ENCODE data around the gene DCST2. TPM values are rescaled to one million over a fixed set of nuclear protein-coding genes. Genes with fewer than 3 reads are reported as not detected.
A peak's percentile ranks its signal among the peaks of the same experiment; 100 is the strongest.

The DCST2 gene
- polyA plus RNA-seq, 6 donors from 2014 or later, result not detected

DNA sequence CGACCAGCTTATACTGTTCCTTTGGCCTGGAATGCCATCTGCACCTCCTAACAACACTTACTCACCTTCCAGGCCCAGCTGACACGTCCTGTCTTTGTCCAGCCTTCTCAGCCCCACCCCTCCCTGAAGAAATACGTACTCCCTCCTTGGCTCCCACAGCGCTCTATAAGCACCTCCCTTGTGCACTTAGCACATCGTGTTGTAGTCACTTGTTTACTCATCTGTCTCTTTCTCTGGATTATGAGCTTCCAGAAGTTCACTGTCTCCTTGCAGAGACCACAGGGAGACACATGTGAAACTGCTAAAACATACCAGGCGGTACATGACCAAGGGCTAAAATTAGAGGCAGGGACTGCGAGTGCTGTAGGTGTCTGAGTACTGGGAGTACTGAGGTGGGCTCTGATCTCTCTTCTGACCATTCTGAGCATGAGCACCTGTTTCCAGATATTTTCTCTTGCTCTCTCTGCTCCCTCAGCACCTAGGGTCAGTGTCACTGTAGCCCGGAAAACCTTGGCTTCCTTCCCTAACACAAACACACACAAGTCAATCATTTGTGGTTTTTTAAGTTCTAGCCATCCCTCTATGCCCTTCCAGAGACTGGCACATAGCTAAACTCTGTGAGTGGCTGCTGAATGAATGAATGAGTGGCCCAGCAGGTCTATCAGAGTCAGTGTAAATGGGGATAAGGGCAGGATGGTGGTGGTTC, 5.2 kb upstream of the DCST2 start:
- no peaks in the 10 kb centered on the region for H3K36me3 Mint-ChIP-seq
- no peaks in the 10 kb centered on the region for H3K9me3 Mint-ChIP-seq
- H3K4me1 Mint-ChIP-seq, result no peaks in the 10 kb centered on the region
- H3K27me3 Mint-ChIP-seq, result peaks cover 9 to 28% (median 19%) of the 10 kb centered on the region in 3 donors
- H3K4me3 Mint-ChIP-seq, result no peak overlapping the region
- DNase-seq, result no peak
- no peak for ATAC-seq (ENCODE audit: low read depth in 2 of 2)
- H3K27ac Mint-ChIP-seq, result peak overlapping the region in 1 of 6 donors; percentile 62

DNA sequence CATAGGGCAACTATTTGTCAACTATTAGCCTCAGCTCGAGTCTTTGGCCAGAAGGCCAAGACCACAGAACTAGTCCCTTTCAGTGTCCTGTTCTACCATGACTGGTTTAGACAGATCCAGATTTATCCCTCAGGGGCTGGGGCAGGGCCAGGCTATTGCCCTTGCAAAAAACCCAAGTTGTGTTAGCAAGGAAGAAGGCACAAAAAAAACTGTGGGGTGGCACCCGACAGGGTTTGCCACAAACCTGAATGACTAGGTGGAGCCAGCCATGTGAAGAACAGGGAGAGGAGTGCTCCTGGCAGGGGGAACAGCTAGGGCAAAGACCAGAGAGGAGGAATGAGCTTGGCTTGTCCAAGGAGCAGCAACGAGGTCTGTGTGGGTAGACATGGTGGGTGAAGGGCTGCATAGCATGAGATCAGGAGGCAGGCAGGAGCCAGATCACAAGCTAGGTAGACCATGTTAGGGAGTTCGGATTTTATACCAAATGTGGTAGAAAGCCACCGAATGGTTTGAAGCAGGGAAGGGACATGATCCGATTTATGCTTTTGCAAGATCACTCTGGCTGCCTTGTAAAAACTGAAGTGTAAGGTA, 4.4 kb upstream of the DCST2 start:
- peak overlapping the region in 1 of 6 donors; percentile 65 for H3K27ac Mint-ChIP-seq
- DNase-seq, result no peak
- H3K36me3 Mint-ChIP-seq, result no peaks in the 10 kb centered on the region
- no peak for ATAC-seq (ENCODE audit: low read depth in 2 of 2)
- H3K9me3 Mint-ChIP-seq, result no peaks in the 10 kb centered on the region
- H3K27me3 Mint-ChIP-seq, result peaks cover 9 to 28% (median 19%) of the 10 kb centered on the region in 3 donors
- H3K4me1 Mint-ChIP-seq, result no peaks in the 10 kb centered on the region
- no peak overlapping the region for H3K4me3 Mint-ChIP-seq

DNA sequence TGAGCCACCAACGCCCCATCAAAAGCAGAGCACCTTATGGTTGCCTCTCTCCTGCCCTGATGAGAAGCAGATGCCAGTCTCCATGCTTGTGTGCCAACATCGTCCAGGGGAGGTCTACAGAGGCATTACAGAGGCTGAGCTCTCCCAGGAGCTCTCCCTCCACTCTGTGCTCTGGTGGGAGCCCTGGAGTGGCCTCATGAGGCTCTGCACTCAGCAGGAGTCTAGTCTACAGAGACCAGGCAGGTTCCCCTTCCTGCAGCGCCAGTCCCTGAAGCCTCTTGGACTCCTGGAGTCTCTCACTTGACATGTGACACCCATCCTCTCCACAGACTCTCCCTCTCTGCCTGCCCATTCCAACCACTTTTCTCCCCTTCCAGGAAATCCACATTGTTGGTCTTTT, 3.5 kb upstream of the DCST2 start:
- Mint-ChIP-seq H3K4me3 (peak overlapping the region in 1 of 8 donors; percentile 52), H3K4me1 (no peaks in the 10 kb centered on the region), H3K27me3 (peaks cover 9 to 28% (median 14%) of the 10 kb centered on the region in 3 donors)

DNA sequence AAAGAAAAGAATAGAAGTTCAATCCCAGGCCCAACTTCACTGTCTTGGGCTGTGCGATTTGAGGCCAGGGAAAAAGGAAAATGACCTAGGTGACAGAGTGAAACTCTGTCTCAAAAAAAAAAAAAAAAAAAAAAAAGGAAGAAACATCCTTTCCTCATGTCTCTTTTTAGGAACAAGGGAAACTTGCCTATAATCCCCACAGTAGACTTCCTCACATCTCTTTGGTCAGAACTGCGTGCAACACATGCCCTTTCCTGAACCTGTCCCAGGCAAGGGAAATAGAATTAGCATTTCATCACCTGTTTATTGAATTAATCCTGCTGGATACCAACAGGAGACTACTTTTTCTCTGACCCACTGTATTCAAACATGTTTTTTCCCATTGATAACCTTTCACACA, 2.4 kb upstream of the DCST2 start:
- Mint-ChIP-seq H3K4me1 (no peaks in the 10 kb centered on the region), H3K27ac (no peak overlapping the region), H3K4me3 (no peak overlapping the region), H3K9me3 (no peaks in the 10 kb centered on the region), H3K27me3 (peaks cover 9 to 28% (median 14%) of the 10 kb centered on the region in 3 donors), H3K36me3 (no peaks in the 10 kb centered on the region)
- ATAC-seq (ENCODE audit: low read depth in 2 of 2) (no peak), DNase-seq (no peak)

More for the DNA sequence above, 3.5 kb upstream of the DCST2 start:
- no peaks in the 10 kb centered on the region for H3K9me3 Mint-ChIP-seq
- no peaks in the 10 kb centered on the region for H3K36me3 Mint-ChIP-seq
- ATAC-seq (ENCODE audit: low read depth in 2 of 2), result no peak
- no peak for DNase-seq
- H3K27ac Mint-ChIP-seq, result peak overlapping the region in 1 of 6 donors; percentile 62

DNA sequence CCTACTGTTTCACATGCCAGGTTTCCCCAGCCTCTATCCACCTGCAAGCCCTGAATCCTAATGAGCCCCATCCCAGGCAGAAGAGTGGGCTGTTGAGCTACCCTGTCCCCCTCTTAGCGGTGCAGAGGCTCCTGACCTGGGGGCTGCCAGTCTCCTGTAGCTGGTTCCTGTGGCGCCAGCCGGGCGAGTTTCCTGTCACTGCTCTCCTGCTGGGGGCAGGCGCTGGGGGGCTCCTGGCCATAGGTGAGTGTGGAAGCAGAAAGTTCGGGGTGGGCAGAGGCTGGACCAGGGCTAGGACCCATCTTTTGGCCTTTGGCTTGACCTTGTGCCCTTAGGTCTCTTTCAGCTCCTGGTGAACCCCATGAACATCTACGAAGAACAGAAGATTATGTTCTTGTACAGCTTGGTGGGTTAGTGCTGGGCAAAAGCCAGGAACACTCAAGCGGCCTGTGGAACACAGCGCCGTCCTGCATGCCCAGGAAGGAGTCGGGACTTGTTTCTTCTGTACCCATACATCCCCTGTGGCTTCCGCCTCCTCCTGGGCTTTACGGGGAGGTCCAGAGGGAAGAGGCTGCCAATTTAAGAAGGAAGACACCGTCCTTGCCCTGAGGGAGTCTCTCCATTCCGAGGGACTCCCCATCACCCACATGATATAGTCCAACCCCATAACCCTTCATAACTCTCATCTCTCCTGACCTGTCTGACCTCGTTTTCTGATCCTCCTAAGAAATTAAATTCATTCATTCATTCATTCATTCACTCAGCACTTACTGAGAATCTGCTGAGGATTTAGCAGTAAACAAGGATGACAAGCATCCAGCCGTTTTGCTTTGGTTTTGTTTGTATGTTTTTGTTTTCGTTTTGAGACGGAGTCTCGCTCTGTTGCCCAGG, 982 bp upstream of the DCST2 start:
- Mint-ChIP-seq H3K4me3 (no peak overlapping the region), H3K27ac (peak overlapping the region in 1 of 6 donors; percentile 50), H3K9me3 (no peaks in the 10 kb centered on the region), H3K36me3 (no peaks in the 10 kb centered on the region), H3K4me1 (no peaks in the 10 kb centered on the region), H3K27me3 (peaks cover 9 to 28% (median 13%) of the 10 kb centered on the region in 3 donors)
- ATAC-seq (ENCODE audit: low read depth in 2 of 2) (no peak), DNase-seq (no peak)

DNA sequence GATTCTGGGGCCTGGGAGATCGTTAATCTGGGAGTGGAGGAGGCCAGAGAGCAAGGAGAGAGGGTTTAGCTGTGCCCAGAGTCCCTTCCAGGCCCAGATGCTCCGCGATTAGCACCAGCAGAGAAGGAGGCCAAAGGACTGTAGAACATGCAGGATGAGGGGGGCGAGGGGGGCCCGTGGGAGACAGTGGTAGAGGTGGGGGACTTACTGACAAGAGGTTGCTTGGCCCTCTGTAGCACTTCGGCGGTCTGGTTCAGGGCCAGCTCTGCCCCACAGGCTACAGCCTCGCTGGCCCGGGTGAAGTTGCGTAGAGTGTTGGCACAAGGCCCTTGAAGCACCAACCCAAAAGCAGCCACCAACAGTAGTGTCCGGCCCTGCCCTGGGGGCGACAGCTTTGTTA, 695 bp downstream of the DCST2 start:
- ATAC-seq (ENCODE audit: low read depth in 2 of 2), result no peak

DNA sequence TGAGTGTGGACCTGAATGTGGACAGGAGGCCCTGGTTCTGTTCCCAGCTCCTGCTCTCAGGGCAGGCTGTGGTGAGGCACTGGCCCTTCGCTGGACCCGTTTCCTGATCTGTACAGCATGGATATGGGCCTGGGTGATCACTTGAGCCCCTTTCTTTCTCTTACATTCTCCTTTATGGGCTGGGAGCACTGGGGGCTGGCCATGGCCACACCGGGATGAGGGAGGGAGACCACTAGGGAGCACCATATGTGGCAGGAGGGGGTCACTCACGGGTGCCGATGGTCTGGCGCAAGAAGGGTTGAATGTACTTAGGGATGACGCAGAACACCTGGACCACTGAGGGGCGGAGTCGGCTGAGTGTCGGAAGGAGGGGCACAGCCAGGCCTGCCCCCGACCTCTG, 2.7 kb downstream of the DCST2 start:
- ATAC-seq (ENCODE audit: low read depth in 2 of 2) (no peak), DNase-seq (no peak)
- no peak overlapping the region for H3K4me3 Mint-ChIP-seq
- no peaks in the 10 kb centered on the region for H3K4me1 Mint-ChIP-seq
- no peaks in the 10 kb centered on the region for H3K36me3 Mint-ChIP-seq
- no peaks in the 10 kb centered on the region for H3K9me3 Mint-ChIP-seq
- H3K27me3 Mint-ChIP-seq, result peaks cover 0 to 10% (median 0%) of the 10 kb centered on the region in 3 donors
- no peak overlapping the region for H3K27ac Mint-ChIP-seq

More for the DNA sequence above, 695 bp downstream of the DCST2 start:
- Mint-ChIP-seq H3K27me3 (peaks cover 0 to 12% (median under 1%) of the 10 kb centered on the region in 3 donors), H3K27ac (peak overlapping the region in 1 of 6 donors; percentile 60), H3K4me3 (no peak overlapping the region), H3K4me1 (no peaks in the 10 kb centered on the region), H3K36me3 (no peaks in the 10 kb centered on the region), H3K9me3 (no peaks in the 10 kb centered on the region)
- no peak for DNase-seq

DNA sequence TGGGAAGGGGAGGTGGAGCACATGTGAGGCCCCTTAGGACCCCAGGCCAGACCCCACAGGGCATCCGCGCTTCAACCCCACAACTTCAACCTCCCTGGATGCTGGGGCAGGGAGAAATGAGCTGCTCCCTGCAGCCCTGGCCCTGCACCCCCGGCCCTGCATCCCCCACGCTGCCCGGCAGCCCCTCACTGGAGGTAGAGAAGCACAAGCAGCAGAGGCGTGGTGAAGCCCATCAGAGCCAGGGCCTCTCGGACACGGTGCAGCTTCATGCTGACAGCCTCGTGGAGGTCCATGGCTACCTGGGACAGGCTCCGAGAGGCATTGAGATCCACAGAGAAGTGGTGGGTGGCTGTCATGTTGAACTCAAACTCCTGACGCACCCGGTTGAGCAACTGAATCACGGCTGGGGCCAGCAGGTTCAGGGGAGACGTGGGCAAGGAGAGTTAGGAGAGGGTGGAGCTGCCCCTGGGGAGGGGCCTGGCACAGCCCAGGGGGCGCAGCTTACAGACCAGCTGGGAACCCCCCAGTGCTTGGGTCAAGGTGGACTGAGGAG, 3.3 kb downstream of the DCST2 start:
- Mint-ChIP-seq H3K4me3 (no peak overlapping the region), H3K9me3 (no peaks in the 10 kb centered on the region), H3K4me1 (no peaks in the 10 kb centered on the region), H3K27ac (no peak overlapping the region), H3K36me3 (no peaks in the 10 kb centered on the region), H3K27me3 (peaks cover 0 to 10% (median 0%) of the 10 kb centered on the region in 3 donors)
- DNase-seq (no peak), ATAC-seq (ENCODE audit: low read depth in 2 of 2) (no peak)

DNA sequence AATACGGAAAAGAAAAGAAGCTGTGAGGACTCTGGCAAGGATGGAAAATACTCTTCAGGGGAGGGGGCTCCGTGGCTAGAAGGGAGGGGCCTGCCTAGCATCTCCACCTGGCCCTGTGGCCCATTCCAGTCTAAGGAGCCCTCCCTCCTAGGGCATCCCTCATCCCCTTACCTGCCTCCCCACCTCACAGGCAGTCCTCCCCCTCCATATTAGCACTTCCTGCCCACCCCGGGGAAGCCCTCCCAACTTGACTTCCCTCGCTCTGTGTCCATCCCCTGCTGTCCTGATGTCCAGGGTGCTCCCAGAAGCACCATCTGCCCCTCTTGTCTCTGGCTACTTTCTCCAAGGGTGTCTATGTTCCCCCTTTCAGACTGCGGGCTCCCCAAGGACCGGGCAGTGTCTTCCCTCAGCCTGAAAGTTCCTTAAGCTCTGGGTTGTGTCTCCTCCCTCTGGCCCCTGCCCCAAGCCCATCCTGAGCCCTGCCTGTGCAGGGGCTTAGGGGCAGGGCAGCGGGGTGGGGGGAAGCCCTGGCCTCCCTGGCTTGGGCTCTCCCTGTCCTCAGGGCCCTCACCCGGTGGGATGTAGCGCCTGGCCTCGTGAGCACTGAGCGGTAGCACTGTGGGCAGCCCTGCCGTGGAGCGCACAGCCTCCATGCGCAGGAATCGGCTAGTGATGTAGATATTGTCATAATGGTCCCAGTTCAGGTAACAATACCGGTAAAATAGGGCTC, 3.9 kb downstream of the DCST2 start:
- H3K4me3 Mint-ChIP-seq, result no peak overlapping the region
- ATAC-seq (ENCODE audit: low read depth in 2 of 2), result no peak
- H3K36me3 Mint-ChIP-seq, result no peaks in the 10 kb centered on the region
- no peak for DNase-seq
- no peaks in the 10 kb centered on the region for H3K4me1 Mint-ChIP-seq
- peaks cover 0 to 4% (median 0%) of the 10 kb centered on the region in 3 donors for H3K27me3 Mint-ChIP-seq
- H3K9me3 Mint-ChIP-seq, result no peaks in the 10 kb centered on the region
- no peak overlapping the region for H3K27ac Mint-ChIP-seq

DNA sequence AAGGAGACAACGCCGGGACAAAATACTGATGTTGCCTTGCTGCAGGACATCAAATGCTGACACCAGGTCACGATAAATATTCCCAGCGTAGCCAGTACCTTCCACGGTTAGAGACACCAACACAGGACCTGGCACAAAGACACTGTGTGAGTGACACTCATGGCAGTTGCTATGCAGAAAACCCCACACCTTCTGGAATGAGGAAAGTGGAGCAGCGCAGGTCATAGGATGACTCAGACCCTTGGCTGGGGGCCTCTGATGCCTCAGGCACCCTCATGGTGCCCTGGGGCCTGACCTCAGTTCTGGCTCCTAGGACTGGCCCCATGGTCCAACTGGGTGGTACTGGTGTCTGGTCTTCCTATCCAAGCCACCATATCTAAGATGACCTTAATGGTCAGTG, 7.0 kb downstream of the DCST2 start:
- no peak for ATAC-seq (ENCODE audit: low read depth in 2 of 2)
- H3K4me3 Mint-ChIP-seq, result no peak overlapping the region
- peaks cover 0 to 5% (median under 1%) of the 10 kb centered on the region in 3 donors for H3K4me1 Mint-ChIP-seq
- H3K9me3 Mint-ChIP-seq, result no peaks in the 10 kb centered on the region
- H3K27ac Mint-ChIP-seq, result no peak overlapping the region
- no peaks in the 10 kb centered on the region for H3K27me3 Mint-ChIP-seq
- no peak for DNase-seq
- H3K36me3 Mint-ChIP-seq, result no peaks in the 10 kb centered on the region

DNA sequence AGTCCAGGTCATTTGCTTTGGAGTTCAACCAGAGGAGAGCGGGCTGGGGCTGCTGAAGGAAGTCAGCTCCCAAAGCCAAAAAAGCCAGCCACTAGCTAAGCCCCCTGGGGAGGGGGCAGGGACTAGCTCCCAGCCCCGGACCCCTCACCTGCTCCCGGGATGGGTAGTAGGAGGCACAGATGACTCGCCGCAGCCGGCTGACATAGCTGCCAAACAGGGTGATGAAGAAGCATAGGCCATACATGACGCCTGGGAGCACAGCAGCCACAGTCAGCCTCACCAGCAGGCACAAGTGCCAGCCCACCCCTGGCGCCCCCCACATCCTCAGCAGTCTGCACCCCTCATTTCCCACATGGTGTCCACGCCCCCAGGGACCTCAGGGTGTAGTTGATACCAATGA, 7.4 kb downstream of the DCST2 start:
- Mint-ChIP-seq H3K4me1 (peaks cover 0 to 9% (median 4%) of the 10 kb centered on the region in 3 donors), H3K36me3 (no peaks in the 10 kb centered on the region), H3K27ac (no peak overlapping the region), H3K9me3 (no peaks in the 10 kb centered on the region), H3K4me3 (no peak overlapping the region), H3K27me3 (no peaks in the 10 kb centered on the region)
- DNase-seq, result no peak
- ATAC-seq (ENCODE audit: low read depth in 2 of 2), result no peak

DNA sequence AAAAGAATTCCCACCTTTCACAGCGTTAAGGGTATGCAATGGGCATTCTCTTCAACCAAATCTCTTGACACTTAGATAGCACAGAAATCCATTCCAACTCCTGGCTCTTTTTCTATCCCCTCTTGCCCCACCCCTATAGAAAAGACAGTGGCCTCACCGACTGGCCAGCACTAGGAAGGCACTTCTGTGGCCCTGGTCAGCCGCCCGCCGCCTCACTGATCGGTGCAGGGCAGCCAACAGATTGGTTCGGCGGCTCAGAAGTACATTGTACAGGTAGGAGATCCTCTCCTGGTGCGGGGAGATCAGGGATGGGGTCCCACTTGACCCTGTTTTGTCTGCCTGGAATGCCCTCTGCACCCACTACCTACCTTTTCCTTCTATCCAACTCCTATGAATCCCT, 9.3 kb downstream of the DCST2 start:
- Mint-ChIP-seq H3K36me3 (no peaks in the 10 kb centered on the region), H3K27ac (peak overlapping the region in 1 of 6 donors; percentile 14), H3K27me3 (no peaks in the 10 kb centered on the region), H3K4me1 (peaks cover 7 to 18% (median 13%) of the 10 kb centered on the region in 3 donors), H3K4me3 (no peak overlapping the region), H3K9me3 (no peaks in the 10 kb centered on the region)
- ATAC-seq (ENCODE audit: low read depth in 2 of 2), result no peak
- no peak for DNase-seq

DNA sequence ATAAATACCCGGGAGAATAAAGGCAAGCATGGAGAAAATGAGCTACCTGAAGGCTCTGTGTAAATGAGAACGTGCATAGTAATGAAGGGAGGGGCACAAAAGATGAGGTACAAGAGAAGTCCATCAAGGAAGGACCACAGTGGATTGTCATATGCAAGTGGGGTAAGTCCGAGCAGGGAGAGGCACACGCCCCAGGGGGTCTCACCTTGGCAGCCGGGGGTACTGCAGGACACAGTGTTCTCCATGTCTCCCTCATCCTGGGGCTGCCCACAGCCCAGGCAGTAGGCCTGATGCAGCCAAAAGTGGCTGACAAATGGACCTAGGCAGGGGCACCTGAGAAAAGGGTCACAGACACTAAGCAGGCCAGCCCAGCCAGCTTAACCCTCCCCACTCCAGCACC, 10.0 kb downstream of the DCST2 start:
- Mint-ChIP-seq H3K36me3 (no peaks in the 10 kb centered on the region), H3K4me1 (peaks cover 13 to 25% (median 18%) of the 10 kb centered on the region in 3 donors), H3K27me3 (no peaks in the 10 kb centered on the region), H3K9me3 (no peaks in the 10 kb centered on the region), H3K27ac (no peak overlapping the region), H3K4me3 (no peak overlapping the region)
- DNase-seq (no peak), ATAC-seq (ENCODE audit: low read depth in 2 of 2) (no peak)

Measured in naive B cell (primary cell).